HCT116 (cell line): Measurements from ENCODE around the gene PPP1R14C. TPM values are rescaled to one million over a fixed set of nuclear protein-coding genes. Genes with fewer than 3 reads are reported as not detected.

Source experiments
- ATAC-seq: fragments of 200-7000 bp; cut with Tn5 transposase; 2 replicates; pipeline ENCODE4 v1.9.1; 2020; ENCODE audit warnings: mild to moderate bottlenecking, moderate library complexity
- BruUV-seq: library from RNA; stranded (reverse); fragments of 400-500 nt; replicated peaks from 2 replicates; lab custom pipeline; 2021; lab: Mats Ljungman, UMichigan
- CTCF ChIA-PET: fragments of 300-600 bp; sonication (Branson Sonifier 250); formaldehyde crosslinking; loops from one replicate; lab custom pipeline; 2021; ENCODE audit warnings: antibody characterized with exemption; lab: Charles Lee
- POLR2A ChIA-PET: fragments of 300-600, 350-600 bp; sonication (Branson Sonifier 250); formaldehyde crosslinking; loops from one replicate; lab custom pipeline; 2021; ENCODE audit warnings: antibody characterized with exemption; lab: Charles Lee
- RAD21 ChIA-PET, 2 experiments: fragments of 300-600 bp; sonication (Branson Sonifier 250); formaldehyde crosslinking; loops; one replicate each; lab custom pipeline; 2023; ENCODE audit warnings: low total read pairs in 2 of 2; ENCODE audit not compliant: uncharacterized antibody in 2 of 2, unreplicated experiment in 2 of 2, low non-redundant PET in 1 of 2; lab: Charles Lee
- DNase-seq: peaks from one replicate; pipeline ENCODE4 v3.0.0-alpha.2; 2010; ENCODE audit warnings: low read depth, low spot score
- H2AFZ ChIP-seq: fragments of 200-600 bp; shearing (Covaris generic), sonication (generic); 2 replicates; pipeline ENCODE4 v1.6.1; 2017; ENCODE audit warnings: low read depth, mixed run types, mixed read lengths, antibody characterized with exemption, low read length; ENCODE audit not compliant: poor library complexity, severe bottlenecking
- H3K27ac ChIP-seq: 2 replicates; pipeline ENCODE4 v1.5.1; 2012; ENCODE audit warnings: low read depth, low read length
- H3K27me3 ChIP-seq: fragments of 200-600 bp; sonication (generic); 2 replicates; pipeline ENCODE4 v1.6.1; 2016; ENCODE audit warnings: mixed run types, low read length, mixed read lengths; ENCODE audit not compliant: insufficient read depth
- H3K36me3 ChIP-seq, 2 experiments: fragments of 200-500 bp in 1 of 2; fragments of 200-600 bp in 1 of 2; sonication (Bioruptor generic) in 1 of 2; sonication (generic) in 1 of 2; 2 replicates each; pipeline versions ENCODE4 v1.5.1 to v1.6.1; 2014 to 2016; ENCODE audit warnings: low read length in 2 of 2, inconsistent platforms in 1 of 2, mixed read lengths in 1 of 2, mixed run types in 1 of 2; ENCODE audit not compliant: insufficient read depth in 2 of 2, control insufficient read depth in 1 of 2
- H3K4me1 ChIP-seq, 2 experiments: fragments of 200-600 bp in 1 of 2; sonication (generic) in 1 of 2; 2 replicates each; pipeline versions ENCODE4 v1.5.1 to v1.6.1; 2012 to 2017; ENCODE audit warnings: low read length in 2 of 2, inconsistent platforms in 1 of 2, mild to moderate bottlenecking in 1 of 2, mixed read lengths in 1 of 2, mixed run types in 1 of 2, moderate library complexity in 1 of 2; ENCODE audit not compliant: insufficient read depth in 2 of 2, control insufficient read depth in 1 of 2
- H3K4me2 ChIP-seq: fragments of 200-600 bp; sonication (generic); 2 replicates; pipeline ENCODE4 v1.6.1; 2017; ENCODE audit warnings: mixed run types, low read length, mixed read lengths
- H3K4me3 ChIP-seq, 2 experiments: fragments of 200-600 bp in 1 of 2; sonication (generic) in 1 of 2; replicated peaks in 1 of 2; 2 replicates each; pipeline ENCODE4 v1.5.1; 2011 to 2016; ENCODE audit warnings: low read length in 2 of 2, control low read depth in 1 of 2, low read depth in 1 of 2, mild to moderate bottlenecking in 1 of 2, mixed read lengths in 1 of 2, mixed run types in 1 of 2
- H3K79me2 ChIP-seq: fragments of 200-600 bp; sonication (generic); 2 replicates; pipeline ENCODE4 v1.6.1; 2017; ENCODE audit warnings: mild to moderate bottlenecking, mixed run types, low read length, moderate library complexity, mixed read lengths; ENCODE audit not compliant: insufficient read depth
- H3K9ac ChIP-seq: fragments of 200-600 bp; sonication (generic); 2 replicates; pipeline ENCODE4 v1.6.1; 2016; ENCODE audit warnings: low read length, mixed read lengths
- H3K9me2 ChIP-seq: fragments of 200-600 bp; sonication (generic), shearing (Covaris generic); 2 replicates; pipeline ENCODE4 v1.6.1; 2017; ENCODE audit warnings: mixed run types, mild to moderate bottlenecking, moderate library complexity; ENCODE audit not compliant: insufficient read depth
- H3K9me3 ChIP-seq, 2 experiments: fragments of 200-500 bp in 1 of 2; fragments of 200-600 bp in 1 of 2; sonication (Bioruptor generic) in 1 of 2; sonication (generic) in 1 of 2; 2 replicates each; pipeline ENCODE4 v1.6.1; 2014 to 2017; ENCODE audit warnings: low read length in 2 of 2, mixed read lengths in 2 of 2, inconsistent platforms in 1 of 2, low read depth in 1 of 2, mild to moderate bottlenecking in 1 of 2, mixed run types in 1 of 2, moderate library complexity in 1 of 2; ENCODE audit not compliant: control insufficient read depth in 1 of 2, insufficient read depth in 1 of 2
- H4K20me1 ChIP-seq: fragments of 200-600 bp; sonication (generic), shearing (Covaris generic); 2 replicates; pipeline ENCODE4 v1.6.1; 2017; ENCODE audit warnings: mixed run types, mild to moderate bottlenecking, moderate library complexity; ENCODE audit not compliant: insufficient read depth
- CTCF ChIP-seq, 3 experiments: fragments of 200-600 bp in 1 of 3; sonication (generic) in 1 of 3; IDR thresholded peaks in 2 of 3; conservative IDR thresholded peaks in 1 of 3; 2 replicates each; pipeline ENCODE4 v1.5.1; 2012 to 2017; ENCODE audit warnings: low read depth in 2 of 3, low read length in 2 of 3, antibody characterized with exemption in 1 of 3, borderline replicate concordance in 1 of 3, control low read depth in 1 of 3, mild to moderate bottlenecking in 1 of 3, mixed read lengths in 1 of 3, mixed run types in 1 of 3, moderate library complexity in 1 of 3; ENCODE audit not compliant: insufficient read depth in 1 of 3
- EGR1 ChIP-seq: IDR thresholded peaks from 2 replicates; pipeline ENCODE4 v1.6.1; 2012; ENCODE audit warnings: low read depth
- EZH2 ChIP-seq: fragments of 200-600 bp; sonication (generic); IDR thresholded peaks from 2 replicates; pipeline ENCODE4 v1.6.1; 2017; ENCODE audit warnings: antibody characterized with exemption, mixed run types
- JUND ChIP-seq: IDR thresholded peaks from 2 replicates; pipeline ENCODE4 v1.6.1; 2012
- POLR2AphosphoS5 ChIP-seq: IDR thresholded peaks from 2 replicates; pipeline ENCODE4 v1.6.1; 2011; ENCODE audit warnings: mild to moderate bottlenecking, low read depth, low read length, moderate library complexity
- REST ChIP-seq: IDR thresholded peaks from 2 replicates; pipeline ENCODE4 v1.6.1; 2012; ENCODE audit warnings: low read depth
- SP1 ChIP-seq: IDR thresholded peaks from 2 replicates; pipeline ENCODE4 v1.6.1; 2012; ENCODE audit warnings: low read depth
- SRF ChIP-seq: IDR thresholded peaks from 2 replicates; pipeline ENCODE4 v1.6.1; 2012; ENCODE audit warnings: low read depth
- TCF7L2 ChIP-seq: IDR thresholded peaks from 2 replicates; pipeline ENCODE4 v1.7.0; 2011; ENCODE audit warnings: borderline replicate concordance, inconsistent platforms; ENCODE audit not compliant: insufficient read depth, insufficient read length; ENCODE audit errors: extremely low read depth
- YY1 ChIP-seq: IDR thresholded peaks from 2 replicates; pipeline ENCODE4 v1.6.1; 2011; ENCODE audit warnings: low read length, low read depth, moderate library complexity, mild to moderate bottlenecking; ENCODE audit not compliant: insufficient replicate concordance; ENCODE audit errors: extremely low read depth
- ZBTB33 ChIP-seq: IDR thresholded peaks from 2 replicates; pipeline ENCODE4 v1.6.1; 2011; ENCODE audit warnings: mild to moderate bottlenecking, low read length, moderate library complexity; ENCODE audit not compliant: insufficient replicate concordance; ENCODE audit errors: extremely low read depth
- intact Hi-C: fragments of 100-400 bp; cut with micrococcal nuclease; formaldehyde crosslinking; loops from 2 replicates; pipeline ENCODE4 v1.10.0; 2022
- total RNA-seq: library from RNA; stranded (reverse); gene quantifications from one replicate; pipeline ENCODE4 v1.2.1, GENCODE V29; 2021; ENCODE audit not compliant: unreplicated experiment

Gene PPP1R14C
- total RNA-seq, 1 experiment from 2014 or later, result 7.8 TPM

GRCh38 chr6:150224820-150225219 is 82.0 kb downstream of the PPP1R14C start:
- Histone ChIP-seq H3K27me3 (no peaks in the 10 kb centered on the region), H3K9ac (no peak overlapping the region), H3K36me3 (no peaks in the 10 kb centered on the region), H3K9me2 (no peaks in the 10 kb centered on the region), H3K79me2 (no peaks in the 10 kb centered on the region), H3K4me1 (peaks cover 0 to 3% of the 10 kb centered on the region in 2 experiments; a peak in 1 of 4 replicates), H3K9me3 (no peaks in the 10 kb centered on the region), H3K4me3 (no peak overlapping the region), H3K27ac (no peak overlapping the region), H3K4me2 (no peak overlapping the region), H2AFZ (no peak overlapping the region), H4K20me1 (no peaks in the 10 kb centered on the region)
- DNase-seq (no peak), ATAC-seq (no peak)
- intact Hi-C loops, result no loop called here
- ChIA-PET POLR2A (no interaction called here), CTCF (no interaction called here), RAD21 (interaction anchor here in 1 of 2 experiments (0.7 kb wide), 1 partner anchor 145 kb away, joined by 3 read pairs; no protein-coding TSS in a partner anchor)
- TF ChIP-seq SP1 (no peak), SRF (no peak), POLR2AphosphoS5 (no peak), EZH2 (no peak), ZBTB33 (no peak), JUND (no peak), CTCF (IDR thresholded peaks at IDR 0.05 in 2 of 3, conservative IDR thresholded peaks at IDR 0.05 in 1 of 3; ENCODE audit: borderline replicate concordance in 1 of 3, insufficient read depth in 1 of 3, low read depth in 2 of 3, low read length in 2 of 3) (no peak), EGR1 (no peak), REST (no peak), YY1 (no peak), TCF7L2 (no peak)
- no TSS peak for BruUV-seq
